ENCODE measurements around the gene UNC13B. TPM values are rescaled to one million over a fixed set of nuclear protein-coding genes. Genes with fewer than 3 reads are reported as not detected.

UNC13B gene
- total RNA-seq, 1 experiment from 2014 or later = 17.6 TPM

- no peaks in the 10 kb centered on the region for H3K4me1 ChIP-seq (ENCODE audit: control insufficient read depth in 1 of 2, insufficient read depth in 2 of 2, low read length in 2 of 2)
- H3K9me2 ChIP-seq (ENCODE audit: insufficient read depth) = no peaks in the 10 kb centered on the region
- no peak for DNase-seq (ENCODE audit: low read depth, low spot score)
- no peak for ATAC-seq
- no TSS peak for BruUV-seq (replicated peaks)
- H3K9ac ChIP-seq (ENCODE audit: low read length) = no peak overlapping the region
- no peaks in the 10 kb centered on the region for H3K36me3 ChIP-seq (ENCODE audit: control insufficient read depth in 1 of 2, insufficient read depth in 2 of 2, low read length in 2 of 2)
- TF ChIP-seq POLR2A (IDR thresholded peaks at IDR 0.05; ENCODE audit: borderline replicate concordance, extremely low read depth, insufficient read depth, insufficient read length) (no peak), RAD21 (IDR thresholded peaks at IDR 0.05; ENCODE audit: low read depth) (no peak), CBX3 (IDR thresholded peaks at IDR 0.05; ENCODE audit: low read depth) (no peak), CEBPB (IDR thresholded peaks at IDR 0.05; ENCODE audit: low read depth) (no peak), FOSL1 (IDR thresholded peaks at IDR 0.05; ENCODE audit: low read depth) (no peak), EZH2 (IDR thresholded peaks at IDR 0.05) (no peak), POLR2AphosphoS5 (IDR thresholded peaks at IDR 0.05; ENCODE audit: low read depth, low read length) (no peak), ZFX (IDR thresholded peaks at IDR 0.05) (no peak), MAX (IDR thresholded peaks at IDR 0.05) (no peak), ELF1 (IDR thresholded peaks at IDR 0.05; ENCODE audit: borderline replicate concordance, low read depth) (no peak), ZNF274 (IDR thresholded peaks at IDR 0.05; ENCODE audit: low read depth, low read length) (no peak), ATF3 (IDR thresholded peaks at IDR 0.05) (no peak), SIN3A (IDR thresholded peaks at IDR 0.05; ENCODE audit: low read depth) (no peak), SRF (IDR thresholded peaks at IDR 0.05; ENCODE audit: low read depth) (no peak), EZH2phosphoT487 (IDR thresholded peaks at IDR 0.05; ENCODE audit: borderline replicate concordance) (no peak), JUND (IDR thresholded peaks at IDR 0.05) (no peak), SP1 (IDR thresholded peaks at IDR 0.05; ENCODE audit: low read depth) (no peak), TCF7L2 (IDR thresholded peaks at IDR 0.05; ENCODE audit: borderline replicate concordance, extremely low read depth, insufficient read depth, insufficient read length) (no peak), REST (IDR thresholded peaks at IDR 0.05; ENCODE audit: low read depth) (no peak)
- no peak overlapping the region for H3K4me2 ChIP-seq (ENCODE audit: low read length)
- no peaks in the 10 kb centered on the region for H4K20me1 ChIP-seq (ENCODE audit: insufficient read depth)
- ChIA-PET POLR2A (no interaction called here), RAD21 (ENCODE audit: low non-redundant PET in 1 of 2, low total read pairs in 2 of 2, uncharacterized antibody in 2 of 2, unreplicated experiment in 2 of 2) (no interaction called here), CTCF (no interaction called here)
- H3K4me3 ChIP-seq (replicated peaks in 1 of 2; ENCODE audit: low read depth in 1 of 2, low read length in 2 of 2) = no peak overlapping the region
- H2AFZ ChIP-seq (ENCODE audit: low read depth, low read length, poor library complexity, severe bottlenecking) = no peak overlapping the region
- no peak overlapping the region for H3K27ac ChIP-seq (ENCODE audit: low read depth, low read length)
- H3K27me3 ChIP-seq (ENCODE audit: insufficient read depth, low read length) = no peaks in the 10 kb centered on the region
- H3K79me2 ChIP-seq (ENCODE audit: insufficient read depth, low read length) = no peaks in the 10 kb centered on the region
- intact Hi-C loops (cut with micrococcal nuclease) = no loop called here
- no peaks in the 10 kb centered on the region for H3K9me3 ChIP-seq (ENCODE audit: control insufficient read depth in 1 of 2, insufficient read depth in 1 of 2, low read depth in 1 of 2, low read length in 2 of 2)
Observed at GRCh38 chr9:35355939-35356338, 194.1 kb downstream of the UNC13B start.
